ENCODE data around the gene CADPS2.

The CADPS2 gene

GRCh38 chr7:122886357-122887081, at the start of gene CADPS2:
CADPS2 (minus strand) TSS chr7:122886460; CDS start chr7:122886337, 123 bp downstream.
- DNase-seq = peak; percentile 59

GRCh38 chr7:122935620-122936019, 49.4 kb upstream of the CADPS2 start:
- no peak for DNase-seq

- DNase-seq = no peak
These were observed 33.5 kb upstream of the CADPS2 start for GRCh38 chr7:122919643-122920181.

GRCh38 chr7:122914812-122915211, 28.6 kb upstream of the CADPS2 start:
- no peak for DNase-seq

- no peak for DNase-seq
These were observed 27.3 kb upstream of the CADPS2 start for GRCh38 chr7:122913608-122914007.

GRCh38 chr7:122902751-122903495, 16.7 kb upstream of the CADPS2 start:
- no peak for DNase-seq

- DNase-seq = no peak
These were observed 15.0 kb upstream of the CADPS2 start for GRCh38 chr7:122901250-122901649.

GRCh38 chr7:122896509-122896908, 10.2 kb upstream of the CADPS2 start:
- no peak for DNase-seq

- DNase-seq = no peak
These were observed 7.2 kb upstream of the CADPS2 start for GRCh38 chr7:122893486-122893885.

- DNase-seq = no peak
These were observed 2.9 kb upstream of the CADPS2 start for GRCh38 chr7:122889116-122889515.

- DNase-seq = no peak
These were observed 1.6 kb upstream of the CADPS2 start for GRCh38 chr7:122887848-122888247.

- DNase-seq = peak; percentile 25
These were observed 938 bp upstream of the CADPS2 start for GRCh38 chr7:122887198-122887597.

- peak; percentile 2 for DNase-seq
These were observed 490 bp downstream of the CADPS2 start for GRCh38 chr7:122885583-122886356.

GRCh38 chr7:122884186-122884585, 2.1 kb downstream of the CADPS2 start:
- DNase-seq = no peak

GRCh38 chr7:122883049-122883680, 3.1 kb downstream of the CADPS2 start:
- no peak for DNase-seq

GRCh38 chr7:122881324-122881723, 4.9 kb downstream of the CADPS2 start:
- no peak for DNase-seq

GRCh38 chr7:122869260-122869659, 17.0 kb downstream of the CADPS2 start:
- DNase-seq = no peak

- no peak for DNase-seq
These were observed 18.7 kb downstream of the CADPS2 start for GRCh38 chr7:122867471-122867980.

- no peak for DNase-seq
These were observed 21.4 kb downstream of the CADPS2 start for GRCh38 chr7:122864838-122865237.

- no peak for DNase-seq
These were observed 22.2 kb downstream of the CADPS2 start for GRCh38 chr7:122864016-122864415.

- DNase-seq = no peak
These were observed 27.9 kb downstream of the CADPS2 start for GRCh38 chr7:122858320-122858719.

- DNase-seq = no peak
These were observed 35.7 kb downstream of the CADPS2 start for GRCh38 chr7:122850528-122850927.

GRCh38 chr7:122849957-122850328, 36.3 kb downstream of the CADPS2 start:
- no peak for DNase-seq

Measured in fibroblast of skin of right quadriceps (primary cell).